H1 (cell line): ENCODE measurements around the gene ATG5. TPM values are rescaled to one million over a fixed set of nuclear protein-coding genes. Genes with fewer than 3 reads are reported as not detected.

ENCODE experiments used
- BCL11A ChIP-seq, 2 experiments: IDR thresholded peaks; one replicate each; pipeline ENCODE4 v1.6.1; 2011; ENCODE audit warnings: low read depth in 2 of 2, low read length in 2 of 2, mild to moderate bottlenecking in 2 of 2
- SRF ChIP-seq: IDR thresholded peaks from 2 replicates; pipeline ENCODE4 v1.6.1; 2011; ENCODE audit warnings: mild to moderate bottlenecking, low read depth, low read length, moderate library complexity
- polyA plus RNA-seq, 7 experiments: library from polyadenylated mRNA; depleted of rRNA in 3 of 7; stranded (reverse) in 5 of 7; unstranded in 2 of 7; fragments of >200 nt in 5 of 7; fragments of 200-250 nt in 2 of 7; gene quantifications; 1 replicate in 5 of 7; 2 replicates in 1 of 7; 4 replicates in 1 of 7; pipeline versions ENCODE4 v1.2.1 to v1.2.3, GENCODE V29; 2011 to 2013; ENCODE audit warnings: missing spikeins in 2 of 7, mixed read lengths in 2 of 7
- total RNA-seq: library from RNA; stranded (reverse); fragmentation: NEBNext Ultra II Directional; extraction: Animal tissue kit (Norgen Biotek cat#: 25700); gene quantifications from 2 replicates; pipeline ENCODE4 v1.2.1, GENCODE V29; 2021
- TF ChIP-seq, protein P1 (sequence below): IDR thresholded peaks from 2 replicates; pipeline ENCODE4 v1.6.1; 2012; ENCODE audit warnings: low read length, inconsistent platforms

ATG5 gene
- total and polyA plus RNA-seq, 2 of the 8 experiments (the other 6 are each of a cell fraction or from before 2014, with no cell fraction given) = 18.2 to 39.0 TPM

DNA sequence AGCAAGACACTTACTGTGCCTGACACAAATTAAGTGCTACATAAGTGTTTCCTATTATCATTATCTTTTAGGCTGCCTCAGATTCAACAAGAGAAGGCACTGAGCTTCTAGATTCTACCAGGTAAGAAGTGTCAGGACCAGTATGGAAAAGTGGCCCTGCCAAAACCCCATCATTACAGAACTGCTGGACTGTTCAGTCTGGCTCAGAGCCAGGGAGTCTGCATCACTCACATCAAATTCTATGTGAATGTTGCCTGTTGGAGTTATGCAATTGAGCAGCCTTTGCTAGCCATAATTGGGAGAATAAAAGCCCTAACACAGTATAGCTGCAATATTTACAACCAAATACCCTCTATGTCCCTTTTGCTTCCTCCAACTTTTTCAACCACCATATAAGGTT is 70.9 kb downstream of the ATG5 start (continued):
- TF ChIP-seq SRF (no peak), BCL11A (IDR thresholded peaks at IDR 0.05; ENCODE audit: low read depth in 2 of 2, low read length in 2 of 2) (no peak)
- TF ChIP-seq, protein P1, sequence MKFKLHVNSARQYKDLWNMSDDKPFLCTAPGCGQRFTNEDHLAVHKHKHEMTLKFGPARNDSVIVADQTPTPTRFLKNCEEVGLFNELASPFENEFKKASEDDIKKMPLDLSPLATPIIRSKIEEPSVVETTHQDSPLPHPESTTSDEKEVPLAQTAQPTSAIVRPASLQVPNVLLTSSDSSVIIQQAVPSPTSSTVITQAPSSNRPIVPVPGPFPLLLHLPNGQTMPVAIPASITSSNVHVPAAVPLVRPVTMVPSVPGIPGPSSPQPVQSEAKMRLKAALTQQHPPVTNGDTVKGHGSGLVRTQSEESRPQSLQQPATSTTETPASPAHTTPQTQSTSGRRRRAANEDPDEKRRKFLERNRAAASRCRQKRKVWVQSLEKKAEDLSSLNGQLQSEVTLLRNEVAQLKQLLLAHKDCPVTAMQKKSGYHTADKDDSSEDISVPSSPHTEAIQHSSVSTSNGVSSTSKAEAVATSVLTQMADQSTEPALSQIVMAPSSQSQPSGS = no peak
